ENCODE data around the gene PCARE.
"Not testable (repeated sequence)": the region's sequence is repeated elsewhere in the genome, so short reads cannot be mapped to it uniquely, and the experiment has no call there.

PCARE gene

GRCh38 chr2:29107547-29107946 is 33.2 kb upstream of the PCARE start:
- Mint-ChIP-seq H3K4me1 (peaks cover 12% of the 10 kb centered on the region), H3K27me3 (peaks cover 11% of the 10 kb centered on the region)
- H3K9me3 Mint-ChIP-seq, H3K27ac Mint-ChIP-seq, ATAC-seq, H3K4me3 Mint-ChIP-seq, H3K36me3 Mint-ChIP-seq: not testable (repeated sequence)

GRCh38 chr2:29106980-29107388 is 32.7 kb upstream of the PCARE start:
- Mint-ChIP-seq H3K27me3 (peaks cover 11% of the 10 kb centered on the region), H3K9me3 (no peaks in the 10 kb centered on the region), H3K36me3 (no peaks in the 10 kb centered on the region), H3K27ac (no peak overlapping the region), H3K4me3 (no peak overlapping the region), H3K4me1 (peaks cover 12% of the 10 kb centered on the region)
- no peak for ATAC-seq

GRCh38 chr2:29106256-29106655 is 31.9 kb upstream of the PCARE start:
- no peak for ATAC-seq
- no peaks in the 10 kb centered on the region for H3K36me3 Mint-ChIP-seq
- no peaks in the 10 kb centered on the region for H3K9me3 Mint-ChIP-seq
- peaks cover 11% of the 10 kb centered on the region for H3K27me3 Mint-ChIP-seq
- peaks cover 12% of the 10 kb centered on the region for H3K4me1 Mint-ChIP-seq
- no peak overlapping the region for H3K4me3 Mint-ChIP-seq
- H3K27ac Mint-ChIP-seq: no peak overlapping the region

DNA sequence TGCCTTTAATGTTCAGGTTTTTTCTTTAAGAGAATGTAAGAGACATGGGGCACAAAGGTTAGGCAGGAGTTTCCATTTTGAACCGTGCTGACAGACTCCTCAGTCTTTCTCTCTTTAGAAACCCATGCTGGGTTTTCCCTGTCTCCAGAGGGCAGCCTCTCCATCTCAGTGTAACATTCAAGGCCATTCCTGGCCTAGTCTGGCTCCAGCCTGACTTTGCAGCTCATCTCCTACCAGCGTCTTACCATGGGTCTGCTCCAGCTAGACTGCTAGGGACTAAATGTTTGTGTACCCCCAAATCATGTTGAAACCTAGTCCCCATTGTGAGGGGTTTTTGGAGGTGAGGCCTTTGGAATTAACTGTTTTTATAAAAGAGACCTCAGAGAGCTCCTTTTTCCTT is 31.1 kb upstream of the PCARE start:
- Mint-ChIP-seq H3K9me3 (no peaks in the 10 kb centered on the region), H3K4me1 (peaks cover 11% of the 10 kb centered on the region), H3K4me3 (no peak overlapping the region), H3K27me3 (peaks cover 10% of the 10 kb centered on the region), H3K27ac (no peak overlapping the region), H3K36me3 (no peaks in the 10 kb centered on the region)
- ATAC-seq: no peak

DNA sequence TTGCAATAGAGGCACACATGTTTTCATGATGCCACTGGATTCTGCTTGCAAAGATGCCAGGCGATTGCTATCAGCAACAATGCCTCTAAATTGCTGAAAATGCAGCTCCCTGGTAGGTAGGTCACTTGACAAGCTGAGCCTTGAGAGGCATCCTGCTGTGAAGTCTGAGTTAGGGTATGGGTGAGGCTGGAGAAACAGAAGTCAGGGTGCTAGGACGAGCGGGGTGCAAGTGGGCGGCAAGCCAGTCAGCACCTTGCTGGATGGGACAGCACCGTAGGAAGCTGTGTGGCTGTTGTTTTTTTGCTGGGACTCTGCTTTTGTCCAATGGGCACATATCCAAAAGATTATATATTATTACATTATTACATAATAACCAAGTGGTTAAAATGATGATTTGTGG is 30.4 kb upstream of the PCARE start:
- Mint-ChIP-seq H3K4me1 (peaks cover 4% of the 10 kb centered on the region), H3K9me3 (no peaks in the 10 kb centered on the region), H3K27ac (no peak overlapping the region), H3K4me3 (no peak overlapping the region), H3K27me3 (peaks cover 3% of the 10 kb centered on the region), H3K36me3 (no peaks in the 10 kb centered on the region)
- no peak for ATAC-seq

DNA sequence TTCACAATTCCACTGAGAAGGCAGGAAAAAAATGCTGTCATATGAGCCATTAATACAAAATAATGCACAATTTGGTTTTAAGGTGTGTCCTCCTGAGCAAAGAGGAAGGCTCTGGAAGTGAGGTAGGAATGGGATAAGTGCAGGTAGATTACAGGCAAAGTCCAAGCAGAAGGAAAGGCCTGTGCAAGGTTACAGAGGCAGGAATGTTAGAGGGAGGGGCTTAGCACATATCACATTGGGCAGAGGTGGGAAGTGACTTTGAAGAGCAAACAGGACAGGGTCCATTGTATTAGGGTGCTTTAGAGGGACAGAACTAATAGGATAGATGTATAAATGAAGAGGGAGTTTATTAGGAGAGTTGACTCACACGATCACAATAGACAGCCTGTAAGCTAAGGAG is 26.2 kb upstream of the PCARE start:
- Mint-ChIP-seq H3K9me3 (no peaks in the 10 kb centered on the region), H3K4me1 (no peaks in the 10 kb centered on the region), H3K36me3 (no peaks in the 10 kb centered on the region), H3K27ac (no peak overlapping the region), H3K27me3 (no peaks in the 10 kb centered on the region), H3K4me3 (no peak overlapping the region)
- ATAC-seq: no peak

GRCh38 chr2:29097569-29097968 is 23.2 kb upstream of the PCARE start:
- Mint-ChIP-seq H3K27me3 (no peaks in the 10 kb centered on the region), H3K4me3 (no peak overlapping the region), H3K27ac (no peak overlapping the region), H3K9me3 (no peaks in the 10 kb centered on the region), H3K4me1 (no peaks in the 10 kb centered on the region), H3K36me3 (no peaks in the 10 kb centered on the region)
- ATAC-seq: no peak

DNA sequence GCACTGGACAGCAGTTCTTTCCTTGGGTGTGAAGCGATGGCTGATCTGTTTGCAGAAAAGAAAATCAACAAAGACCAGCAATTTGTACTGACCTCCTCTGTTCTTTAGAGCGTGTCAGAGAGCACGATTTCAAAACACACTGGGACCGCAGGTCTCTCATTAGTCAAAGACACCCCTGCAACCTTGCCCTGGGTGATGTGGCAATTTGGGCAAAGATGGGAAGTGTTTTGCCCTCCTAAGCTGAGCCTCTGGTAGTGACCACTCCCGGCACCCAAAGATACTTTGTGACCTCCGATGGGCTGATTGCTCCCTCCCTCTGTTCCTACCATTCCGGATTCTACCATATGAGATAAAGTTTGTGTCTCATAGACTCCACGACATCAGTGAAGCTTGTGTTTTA is 22.6 kb upstream of the PCARE start:
- Mint-ChIP-seq H3K36me3 (no peaks in the 10 kb centered on the region), H3K4me3 (no peak overlapping the region), H3K27me3 (peaks cover 1% of the 10 kb centered on the region), H3K4me1 (no peaks in the 10 kb centered on the region), H3K27ac (no peak overlapping the region), H3K9me3 (no peaks in the 10 kb centered on the region)
- ATAC-seq: no peak

DNA sequence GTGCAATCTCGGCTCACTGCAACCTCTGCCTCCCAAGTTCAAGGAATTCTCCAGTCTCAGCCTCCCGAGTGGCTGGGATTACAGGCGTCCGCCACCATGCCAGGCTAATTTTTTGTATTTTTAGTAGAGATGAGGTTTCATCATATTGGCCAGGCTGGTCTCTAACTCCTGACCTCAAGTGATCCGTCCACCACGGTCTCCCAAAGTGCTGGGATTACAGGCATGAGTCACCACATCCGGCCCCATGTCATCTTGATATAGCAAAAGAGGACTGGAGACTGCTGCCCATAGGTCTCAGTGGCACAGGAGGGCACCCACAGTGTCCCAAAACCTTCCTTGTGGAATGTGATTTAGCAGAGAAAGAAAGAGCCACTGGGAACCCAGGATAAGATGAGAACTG is 16.0 kb upstream of the PCARE start:
- not testable (repeated sequence) for H3K4me1 Mint-ChIP-seq, H3K27ac Mint-ChIP-seq, ATAC-seq, H3K9me3 Mint-ChIP-seq, H3K36me3 Mint-ChIP-seq, H3K4me3 Mint-ChIP-seq
- H3K27me3 Mint-ChIP-seq: peaks cover 16% of the 10 kb centered on the region

GRCh38 chr2:29084554-29084953 is 10.2 kb upstream of the PCARE start:
- Mint-ChIP-seq H3K27ac (no peak overlapping the region), H3K36me3 (no peaks in the 10 kb centered on the region), H3K9me3 (peaks cover 3% of the 10 kb centered on the region), H3K4me1 (no peaks in the 10 kb centered on the region), H3K4me3 (no peak overlapping the region), H3K27me3 (no peaks in the 10 kb centered on the region)
- ATAC-seq: no peak

DNA sequence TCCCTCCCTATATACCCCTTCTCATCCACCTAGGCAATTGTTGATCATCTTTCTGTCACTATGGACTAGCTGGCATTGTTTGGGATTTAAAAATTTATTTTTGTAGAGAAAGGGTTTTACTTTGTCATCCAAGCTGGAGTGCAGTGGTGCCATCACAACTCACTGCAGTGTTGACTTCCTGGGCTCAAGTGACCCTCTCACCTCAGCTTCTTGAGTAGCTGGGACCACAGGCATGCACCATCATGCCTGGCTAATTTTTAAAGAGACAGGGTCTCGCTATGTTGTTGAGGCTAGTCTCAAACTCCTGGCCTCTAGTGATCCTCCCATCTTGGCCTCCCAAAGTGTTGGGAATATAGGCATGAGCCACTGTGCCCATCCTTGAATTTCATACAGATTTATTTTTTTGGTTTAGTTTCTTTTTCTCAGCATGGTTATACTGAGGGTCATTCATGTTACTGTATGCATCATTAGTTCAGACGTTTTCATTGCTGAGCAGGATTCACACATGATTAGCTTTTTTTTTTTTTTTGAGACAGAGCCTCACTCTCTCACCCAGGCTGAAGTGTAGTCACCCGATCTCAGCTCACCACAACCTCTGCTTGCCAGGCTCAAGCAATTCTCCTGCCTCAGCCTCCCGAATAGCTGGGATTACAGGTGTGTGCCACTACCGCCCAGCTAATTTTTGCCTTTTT is 8.6 kb upstream of the PCARE start:
- Mint-ChIP-seq H3K27me3 (no peaks in the 10 kb centered on the region), H3K36me3 (no peaks in the 10 kb centered on the region), H3K27ac (no peak overlapping the region), H3K9me3 (peaks cover 3% of the 10 kb centered on the region), H3K4me1 (no peaks in the 10 kb centered on the region), H3K4me3 (no peak overlapping the region)
- peak; percentile 27 for ATAC-seq

DNA sequence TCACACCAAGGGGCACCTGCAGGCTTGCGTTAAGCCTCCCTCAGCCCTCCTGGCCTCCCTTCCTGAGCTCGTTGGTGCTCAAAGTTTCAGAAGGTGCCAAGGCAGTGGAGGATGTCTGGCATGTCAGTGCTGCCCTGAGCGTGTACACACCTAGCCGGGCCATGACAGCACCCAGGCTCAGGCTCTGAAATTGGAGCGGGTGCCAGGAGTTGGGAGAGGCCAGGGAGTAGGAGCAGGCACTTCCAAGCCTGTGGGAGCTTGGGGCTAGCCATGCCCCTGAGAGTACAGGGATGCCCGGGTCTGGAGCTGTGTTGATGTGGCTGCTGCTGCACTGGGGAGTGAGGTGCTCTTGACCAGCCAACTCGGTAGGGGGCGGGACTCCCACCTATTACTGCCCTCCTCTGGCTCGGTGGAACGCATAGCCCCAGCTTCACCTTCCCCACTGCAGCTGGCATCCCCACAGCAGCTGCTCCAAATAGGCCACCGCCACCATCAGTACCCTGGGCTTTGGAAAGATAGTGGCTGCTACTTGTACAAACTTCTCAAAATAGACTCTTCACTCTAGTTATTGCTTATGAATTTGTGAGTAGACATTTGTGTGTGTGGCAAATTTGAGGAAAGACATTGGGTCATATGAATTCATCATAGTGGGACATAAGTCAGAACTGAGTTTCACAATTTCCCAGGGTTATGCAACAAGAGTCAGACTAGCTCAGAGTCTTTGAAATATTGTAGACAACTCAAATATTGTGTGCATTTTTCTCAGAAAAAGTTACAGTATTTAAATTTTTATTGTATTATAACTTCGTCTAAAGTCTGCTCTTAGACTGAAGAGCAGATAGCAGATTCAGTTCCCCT is 6.8 kb upstream of the PCARE start:
- Mint-ChIP-seq H3K27ac (no peak overlapping the region), H3K27me3 (no peaks in the 10 kb centered on the region), H3K4me3 (no peak overlapping the region), H3K36me3 (no peaks in the 10 kb centered on the region), H3K4me1 (no peaks in the 10 kb centered on the region), H3K9me3 (peaks cover 8% of the 10 kb centered on the region)
- no peak for ATAC-seq

DNA sequence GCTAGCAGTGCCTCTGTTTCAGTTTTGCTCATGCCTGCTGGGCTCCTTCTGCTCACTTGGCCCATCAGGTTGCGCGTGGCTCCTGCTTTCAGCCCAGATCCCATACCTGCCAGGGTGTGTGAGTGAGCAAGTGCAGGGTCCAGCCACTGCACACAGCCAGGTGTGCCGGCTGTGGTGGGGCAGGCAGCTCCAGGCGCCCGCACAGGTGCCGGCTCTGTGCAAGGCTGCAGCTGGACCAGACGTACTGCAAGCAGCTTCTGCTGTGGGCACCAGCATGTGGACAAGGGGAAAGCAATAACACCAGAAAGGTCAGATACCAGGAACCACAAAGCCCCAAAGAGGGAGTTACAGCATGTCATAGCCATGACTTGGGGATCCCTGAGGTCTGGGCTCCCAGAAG is 5.6 kb upstream of the PCARE start:
- no peaks in the 10 kb centered on the region for H3K27me3 Mint-ChIP-seq
- no peaks in the 10 kb centered on the region for H3K4me1 Mint-ChIP-seq
- no peak overlapping the region for H3K4me3 Mint-ChIP-seq
- no peaks in the 10 kb centered on the region for H3K36me3 Mint-ChIP-seq
- no peak overlapping the region for H3K27ac Mint-ChIP-seq
- no peak for ATAC-seq
- peaks cover 8% of the 10 kb centered on the region for H3K9me3 Mint-ChIP-seq

DNA sequence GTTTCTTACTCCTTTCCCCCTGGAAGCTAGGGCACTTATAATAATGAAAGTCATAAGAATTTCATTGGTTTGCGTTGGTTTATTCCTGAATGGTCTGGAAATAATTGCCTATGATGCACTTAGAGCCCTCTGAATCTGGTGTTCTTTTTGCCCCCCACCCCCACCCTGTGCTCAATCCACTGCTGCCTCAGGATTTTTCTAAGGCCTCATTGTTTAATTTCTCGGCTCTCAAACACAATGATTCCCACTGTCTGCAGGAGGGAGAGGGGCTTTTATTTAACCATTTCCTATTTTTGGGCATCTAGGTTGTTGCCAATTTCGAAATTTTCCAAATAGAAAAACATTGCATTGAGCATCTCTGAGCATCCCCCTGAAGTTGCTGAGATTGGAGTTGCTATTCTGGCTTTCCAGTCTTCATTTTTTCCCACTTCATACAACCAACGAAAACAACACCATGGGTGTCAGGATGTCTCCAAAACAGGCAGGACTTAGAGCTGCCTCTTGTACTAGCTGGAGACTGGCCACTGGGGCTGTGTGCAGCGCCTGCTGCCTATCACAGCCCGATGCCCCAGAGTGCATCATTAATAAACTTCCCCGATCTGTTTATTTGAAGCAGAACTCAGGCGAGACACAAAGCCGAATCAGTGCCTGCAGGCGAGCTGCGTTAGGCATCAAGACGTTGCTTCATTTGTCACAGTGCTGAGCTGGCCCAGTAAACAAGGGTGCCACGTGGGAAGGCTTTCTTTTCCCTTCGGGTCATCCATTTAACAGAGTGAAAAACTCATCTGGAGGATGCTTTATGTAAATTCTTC is 1.8 kb upstream of the PCARE start:
- Mint-ChIP-seq H3K4me3 (no peak overlapping the region), H3K27me3 (no peaks in the 10 kb centered on the region), H3K27ac (no peak overlapping the region), H3K9me3 (peaks cover 8% of the 10 kb centered on the region), H3K36me3 (no peaks in the 10 kb centered on the region), H3K4me1 (peaks cover 10% of the 10 kb centered on the region)
- no peak for ATAC-seq

- H3K9me3 Mint-ChIP-seq: peaks cover 5% of the 10 kb centered on the region
- H3K4me1 Mint-ChIP-seq: peaks cover 10% of the 10 kb centered on the region
- no peak for ATAC-seq
- no peaks in the 10 kb centered on the region for H3K27me3 Mint-ChIP-seq
- H3K27ac Mint-ChIP-seq: no peak overlapping the region
- H3K36me3 Mint-ChIP-seq: no peaks in the 10 kb centered on the region
- no peak overlapping the region for H3K4me3 Mint-ChIP-seq
Observed at GRCh38 chr2:29073933-29074332, 390 bp downstream of the PCARE start.
